ENCODE measurements around the gene CAT. TPM values are rescaled to one million over a fixed set of nuclear protein-coding genes. Genes with fewer than 3 reads are reported as not detected.

Gene CAT
- total and polyA plus RNA-seq, 7 donors: 27.9 to 110 (median 83.9) TPM

GRCh38 chr11:34457607-34458006, 18.9 kb downstream of the CAT start:
- H3K27me3 ChIP-seq (ENCODE audit: insufficient read depth in 3 of 3, low read length in 2 of 3): no peaks in the 10 kb centered on the region
- no peak overlapping the region for H3K27ac ChIP-seq
- no peak for DNase-seq
- no peak for TF ChIP-seq CTCF (IDR thresholded peaks at IDR 0.05)
- ATAC-seq: no peak
- H3K4me1 ChIP-seq: peaks cover 12% of the 10 kb centered on the region
- H3K9me3 ChIP-seq: no peaks in the 10 kb centered on the region
- peaks cover 13 to 100% of the 10 kb centered on the region in 2 donors for H3K36me3 ChIP-seq (ENCODE audit: insufficient read depth in 1 of 2, low read depth in 1 of 2)
- intact Hi-C loops (cut with DNase I): no loop called here
- no peak overlapping the region for H3K4me3 ChIP-seq
- 79 to 87% (median 81%) methylated on average over 2 of the region's 2 CpGs for WGBS, 3 donors

GRCh38 chr11:34458525-34458924, 19.8 kb downstream of the CAT start:
- DNase-seq: no peak
- WGBS, 3 donors: 79 to 84% (median 82%) methylated on average over 4 of the region's 4 CpGs
- Histone ChIP-seq H3K4me1 (peaks cover 12% of the 10 kb centered on the region), H3K4me3 (no peak overlapping the region), H3K9me3 (no peaks in the 10 kb centered on the region), H3K36me3 (ENCODE audit: insufficient read depth in 1 of 2, low read depth in 1 of 2) (peaks cover 17 to 100% of the 10 kb centered on the region in 2 donors), H3K27ac (no peak overlapping the region), H3K27me3 (ENCODE audit: insufficient read depth in 3 of 3, low read length in 2 of 3) (no peaks in the 10 kb centered on the region)
- TF ChIP-seq CTCF (IDR thresholded peaks at IDR 0.05): no peak
- intact Hi-C loops (cut with DNase I): no loop called here
- ATAC-seq: no peak

GRCh38 chr11:34459507-34460162, 20.9 kb downstream of the CAT start:
- H3K27me3 ChIP-seq (ENCODE audit: insufficient read depth in 3 of 3, low read length in 2 of 3): no peaks in the 10 kb centered on the region
- intact Hi-C loops (cut with DNase I): no loop called here
- H3K9me3 ChIP-seq: no peaks in the 10 kb centered on the region
- no peak for DNase-seq
- ATAC-seq: no peak
- TF ChIP-seq CTCF (IDR thresholded peaks at IDR 0.05): no peak
- peaks cover 3% of the 10 kb centered on the region for H3K4me1 ChIP-seq
- WGBS, 3 donors: 94 to 97% (median 96%) methylated on average over 3 of the region's 3 CpGs
- H3K27ac ChIP-seq: no peak overlapping the region
- H3K4me3 ChIP-seq: no peak overlapping the region
- peaks cover 23 to 100% of the 10 kb centered on the region in 2 donors for H3K36me3 ChIP-seq (ENCODE audit: insufficient read depth in 1 of 2, low read depth in 1 of 2)

- DNase-seq: no peak
- Histone ChIP-seq H3K4me1 (no peaks in the 10 kb centered on the region), H3K36me3 (ENCODE audit: insufficient read depth in 1 of 2, low read depth in 1 of 2) (peaks cover 26 to 100% of the 10 kb centered on the region in 2 donors), H3K4me3 (no peak overlapping the region), H3K27ac (no peak overlapping the region), H3K27me3 (ENCODE audit: insufficient read depth in 3 of 3, low read length in 2 of 3) (no peaks in the 10 kb centered on the region), H3K9me3 (no peaks in the 10 kb centered on the region)
- no peak for ATAC-seq
- no peak for TF ChIP-seq CTCF (IDR thresholded peaks at IDR 0.05)
- intact Hi-C loops (cut with DNase I): no loop called here
- 73 to 84% (median 75%) methylated on average over 4 of the region's 4 CpGs for WGBS, 3 donors
These were observed 21.5 kb downstream of the CAT start for GRCh38 chr11:34460278-34460677.

GRCh38 chr11:34461215-34461614, 22.5 kb downstream of the CAT start:
- TF ChIP-seq CTCF (IDR thresholded peaks at IDR 0.05): no peak
- H3K27me3 ChIP-seq (ENCODE audit: insufficient read depth in 3 of 3, low read length in 2 of 3): no peaks in the 10 kb centered on the region
- no peak for ATAC-seq
- peaks cover 5% of the 10 kb centered on the region for H3K9me3 ChIP-seq
- intact Hi-C loops (cut with DNase I): no loop called here
- no peak overlapping the region for H3K4me3 ChIP-seq
- WGBS, 3 donors: 91 to 96% (median 92%) methylated on average over 14 of the region's 14 CpGs
- H3K4me1 ChIP-seq: no peaks in the 10 kb centered on the region
- peaks cover 29 to 100% of the 10 kb centered on the region in 2 donors for H3K36me3 ChIP-seq (ENCODE audit: insufficient read depth in 1 of 2, low read depth in 1 of 2)
- H3K27ac ChIP-seq: no peak overlapping the region
- DNase-seq: no peak

Data from psoas muscle (tissue), 8 donors.